HG03558 (cell line): ENCODE data around the gene KLHL14.

Experiments
- ATAC-seq: cut with Tn5 transposase; IDR thresholded peaks from one replicate; pipeline ENCODE4 v1.9.1; 2021; ENCODE audit warnings: moderate number of reproducible peaks; ENCODE audit not compliant: unreplicated experiment; ENCODE audit errors: extremely low read depth

The KLHL14 gene

GRCh38 chr18:32724071-32724749 lies 48.6 kb downstream of the KLHL14 start:
- ATAC-seq: no peak

GRCh38 chr18:32722279-32722678 lies 50.5 kb downstream of the KLHL14 start:
- ATAC-seq: no peak

- ATAC-seq: no peak
Measured at GRCh38 chr18:32717126-32717525, 55.7 kb downstream of the KLHL14 start.

DNA sequence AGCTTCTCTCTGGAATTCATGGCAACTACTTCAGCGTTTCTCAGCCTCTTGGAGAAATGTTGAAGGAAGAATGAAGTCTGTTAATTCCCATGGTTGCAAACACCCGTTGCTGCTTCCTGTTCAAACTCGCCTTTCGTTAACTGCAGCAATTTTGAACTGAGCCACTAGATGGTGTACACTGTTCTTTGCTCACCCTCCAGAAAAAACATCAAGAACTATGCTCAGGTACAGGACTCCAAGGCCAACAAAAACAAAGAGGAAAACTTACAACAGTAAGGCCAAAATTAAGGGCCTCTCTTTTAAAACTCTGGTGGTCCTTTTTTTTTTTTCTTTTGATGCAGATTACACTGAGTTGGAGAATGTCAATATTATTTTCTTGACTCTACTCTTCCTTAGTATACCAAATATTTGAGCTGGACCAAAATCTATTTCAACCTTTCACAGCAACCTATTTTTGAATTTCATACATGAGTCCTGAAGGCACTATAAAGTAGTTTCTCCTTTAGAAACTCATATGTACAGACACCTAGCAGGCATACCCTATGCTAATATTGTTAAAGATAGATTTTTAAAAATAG lies 58.2 kb downstream of the KLHL14 start:
- ATAC-seq: peak; percentile 95

DNA sequence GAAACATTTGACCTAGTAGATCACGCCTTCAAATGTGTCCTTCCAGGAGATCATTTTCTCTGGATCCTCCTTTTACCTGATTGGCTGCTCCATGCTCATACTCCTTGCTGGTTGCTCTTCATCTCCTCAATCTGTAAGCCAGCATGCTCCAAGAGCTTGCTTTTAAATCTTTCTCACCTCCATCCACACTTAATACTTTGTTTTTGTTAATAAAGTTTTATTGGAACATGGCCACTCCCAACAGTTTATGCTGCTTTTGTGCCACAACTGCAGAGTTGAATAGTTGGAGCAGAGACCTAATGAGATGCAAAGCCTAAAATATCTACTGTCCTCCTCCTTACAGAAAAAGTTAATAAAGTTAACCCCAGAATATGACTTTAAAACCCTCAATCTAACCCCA lies 60.0 kb downstream of the KLHL14 start:
- no peak for ATAC-seq

DNA sequence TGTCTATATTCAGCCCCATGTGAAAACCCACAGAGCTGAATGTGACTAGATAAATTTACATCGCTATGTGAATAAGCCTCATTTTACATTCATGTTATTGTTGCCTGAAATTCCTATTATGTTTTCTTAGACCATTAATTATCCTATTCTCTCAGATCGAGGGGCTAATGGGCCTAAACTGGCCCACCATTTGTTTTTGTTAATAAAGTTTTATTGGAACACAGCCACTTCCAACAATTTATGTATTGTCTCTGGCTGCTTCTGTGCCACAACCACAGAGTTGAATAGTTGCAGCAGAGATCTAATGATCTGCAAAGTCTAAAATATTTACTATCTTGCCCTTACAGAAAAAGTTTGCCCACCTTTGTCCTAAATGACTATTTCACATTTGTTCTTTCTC lies 61.0 kb downstream of the KLHL14 start:
- ATAC-seq: no peak

- no peak for ATAC-seq
Measured at GRCh38 chr18:32707586-32707985, 65.2 kb downstream of the KLHL14 start.

DNA sequence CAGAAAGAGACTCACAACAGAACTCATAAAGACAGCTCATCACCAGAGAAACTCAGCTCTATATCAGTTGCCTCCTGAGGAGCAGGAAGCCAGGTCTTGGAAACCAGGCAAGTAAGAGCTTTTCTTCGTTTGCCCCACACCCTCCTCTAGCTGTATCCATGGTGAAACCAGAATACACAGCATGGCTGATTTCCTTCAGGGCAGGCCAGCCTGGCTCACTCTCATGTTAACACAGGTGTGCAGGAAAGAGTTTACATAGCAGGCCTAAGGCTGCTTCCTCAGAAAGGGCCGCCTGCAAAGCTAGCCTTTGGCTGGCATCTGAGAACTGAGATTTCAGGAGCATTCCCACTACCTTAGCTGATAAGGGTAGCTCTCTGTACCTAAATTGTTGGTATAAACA lies 65.7 kb downstream of the KLHL14 start:
- ATAC-seq: no peak

DNA sequence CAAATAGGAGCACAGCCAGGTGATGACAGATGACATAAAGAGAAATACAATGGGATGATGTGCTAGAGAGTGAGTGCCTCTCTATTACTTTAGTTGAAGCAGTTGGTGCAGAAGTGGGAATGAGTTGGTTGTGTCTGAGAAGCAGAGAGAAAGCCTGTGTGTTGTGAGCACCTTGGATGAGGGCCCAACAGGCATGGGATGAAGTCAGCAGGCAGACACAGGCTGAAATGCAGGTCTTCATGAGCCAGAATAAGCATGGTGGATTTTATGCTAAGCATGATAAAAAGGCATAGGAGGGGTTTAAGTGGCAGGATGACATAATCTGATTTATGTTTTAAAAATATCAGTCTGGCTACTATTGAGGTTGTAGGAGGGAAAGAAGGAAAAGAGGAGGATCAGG lies 71.5 kb downstream of the KLHL14 start:
- ATAC-seq: no peak

DNA sequence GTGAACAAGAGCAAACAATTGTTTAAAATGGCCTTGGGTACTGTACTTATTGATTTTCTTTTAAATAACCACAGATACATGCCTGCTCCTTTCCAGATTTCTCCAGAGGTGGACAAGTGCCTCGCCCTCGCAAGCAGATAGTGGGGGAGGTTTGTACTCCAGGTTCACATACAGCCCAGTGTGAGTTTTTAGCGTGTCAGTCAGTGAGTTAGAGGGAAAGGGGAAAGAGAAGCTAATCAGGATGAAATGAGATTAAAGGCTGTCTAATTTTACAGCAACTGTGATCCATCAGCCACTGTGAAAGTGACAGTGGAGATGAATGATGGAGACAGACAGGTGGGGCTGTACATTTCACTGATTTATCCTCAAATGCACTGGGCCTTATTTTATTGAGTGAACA lies 74.7 kb downstream of the KLHL14 start:
- no peak for ATAC-seq

DNA sequence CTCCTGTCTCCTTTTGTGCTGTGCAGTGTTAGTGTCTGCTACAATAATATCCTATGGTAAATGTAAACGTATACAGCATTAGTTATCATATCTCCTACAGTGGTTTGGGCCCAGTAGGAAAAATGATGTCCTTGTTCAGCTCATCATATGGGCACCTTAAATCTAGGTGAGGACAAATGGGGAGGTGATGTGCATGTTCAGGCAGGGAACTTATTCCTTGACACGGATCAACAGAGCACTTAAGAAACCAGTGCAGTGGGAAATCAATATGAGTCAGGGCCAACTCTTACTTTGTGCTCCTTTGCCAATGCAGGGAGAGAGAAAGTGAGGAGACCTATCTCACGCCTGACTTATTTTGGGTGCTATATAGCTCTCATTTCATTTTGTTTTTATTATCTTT lies 76.4 kb downstream of the KLHL14 start:
- ATAC-seq: no peak

DNA sequence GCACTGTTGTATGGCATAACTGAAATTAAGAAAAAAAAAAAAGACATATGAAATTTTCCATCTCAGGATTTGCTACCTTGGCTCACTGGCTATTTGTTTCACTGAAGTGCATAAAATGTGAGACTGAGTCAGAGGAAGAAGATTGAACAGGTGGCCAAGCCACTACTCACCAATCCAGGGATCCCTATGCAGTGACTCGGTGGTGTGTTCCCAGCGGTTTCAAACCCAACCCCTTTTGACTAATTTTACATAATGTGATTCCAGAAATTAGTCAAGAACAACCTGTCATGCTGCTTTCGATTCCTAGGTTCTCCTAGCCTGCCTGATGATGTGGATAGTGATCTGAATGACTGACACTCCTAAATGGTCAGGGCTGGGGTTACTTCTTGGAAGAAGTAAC lies 77.3 kb downstream of the KLHL14 start:
- no peak for ATAC-seq

DNA sequence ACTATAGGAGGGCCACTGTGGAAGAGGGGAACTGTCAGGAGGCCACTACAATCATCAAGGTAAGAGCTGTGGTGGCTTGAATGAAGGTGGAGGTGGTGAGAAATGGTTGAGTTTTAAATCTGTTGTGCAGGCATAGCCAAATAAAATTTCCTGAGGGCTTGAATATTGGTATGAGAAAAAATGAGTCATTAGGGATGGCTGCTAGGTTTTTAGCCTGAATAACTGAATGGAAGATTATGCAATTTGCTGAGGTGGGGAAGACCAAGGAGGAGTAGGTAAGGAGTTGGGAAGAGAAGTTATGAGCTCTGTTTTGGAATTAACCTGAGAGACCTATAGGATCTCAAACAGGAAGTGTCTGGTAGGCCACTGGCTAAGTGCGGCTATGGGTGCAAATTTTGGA lies 84.0 kb downstream of the KLHL14 start:
- ATAC-seq: no peak

- no peak for ATAC-seq
Measured at GRCh38 chr18:32684940-32685339, 87.9 kb downstream of the KLHL14 start.

DNA sequence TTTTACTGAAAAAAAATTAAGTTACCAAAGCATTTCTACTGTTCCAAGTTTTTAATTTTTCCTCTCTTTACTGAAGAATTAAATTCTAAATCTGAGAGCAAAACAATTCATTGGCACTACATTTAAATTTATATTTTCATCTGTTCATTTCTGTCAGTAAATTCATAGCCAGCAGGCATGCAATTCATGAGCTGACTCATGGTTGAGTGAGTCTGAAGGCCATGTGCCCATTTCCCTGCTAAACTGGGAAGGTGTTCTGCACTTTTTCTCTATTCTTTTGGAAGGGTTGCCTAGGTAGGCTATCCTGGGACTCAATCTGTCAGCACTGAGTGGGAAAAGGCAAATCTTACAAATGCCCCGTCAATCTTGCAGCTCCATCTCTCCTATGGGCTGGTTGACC lies 88.7 kb downstream of the KLHL14 start:
- ATAC-seq: no peak

GRCh38 chr18:32683044-32683443 lies 89.8 kb downstream of the KLHL14 start:
- ATAC-seq: no peak

GRCh38 chr18:32677578-32677977 lies 95.2 kb downstream of the KLHL14 start:
- no peak for ATAC-seq

DNA sequence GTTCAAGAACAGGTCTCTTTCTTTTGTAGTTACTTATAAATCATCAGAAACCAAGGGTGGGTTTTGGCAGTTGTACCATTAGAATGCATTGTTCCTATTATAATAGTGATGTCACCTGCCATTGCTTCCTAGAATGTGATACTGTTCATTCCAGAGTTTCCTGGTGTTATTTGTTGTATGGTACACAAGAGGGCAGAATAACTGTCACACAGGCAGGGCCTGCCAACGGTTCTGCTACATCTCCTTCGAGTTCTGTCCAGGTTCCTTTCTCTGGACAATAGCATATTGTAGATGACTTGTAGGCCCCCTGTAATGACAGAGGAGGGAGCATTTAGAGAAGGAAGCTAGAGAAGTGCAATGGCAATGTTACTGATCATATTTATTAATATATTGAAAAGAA lies 98.3 kb downstream of the KLHL14 start:
- no peak for ATAC-seq

- no peak for ATAC-seq
Measured at GRCh38 chr18:32672398-32672797, 100.4 kb downstream of the KLHL14 start.

GRCh38 chr18:32670727-32671126 lies 102.1 kb downstream of the KLHL14 start:
- ATAC-seq: no peak

DNA sequence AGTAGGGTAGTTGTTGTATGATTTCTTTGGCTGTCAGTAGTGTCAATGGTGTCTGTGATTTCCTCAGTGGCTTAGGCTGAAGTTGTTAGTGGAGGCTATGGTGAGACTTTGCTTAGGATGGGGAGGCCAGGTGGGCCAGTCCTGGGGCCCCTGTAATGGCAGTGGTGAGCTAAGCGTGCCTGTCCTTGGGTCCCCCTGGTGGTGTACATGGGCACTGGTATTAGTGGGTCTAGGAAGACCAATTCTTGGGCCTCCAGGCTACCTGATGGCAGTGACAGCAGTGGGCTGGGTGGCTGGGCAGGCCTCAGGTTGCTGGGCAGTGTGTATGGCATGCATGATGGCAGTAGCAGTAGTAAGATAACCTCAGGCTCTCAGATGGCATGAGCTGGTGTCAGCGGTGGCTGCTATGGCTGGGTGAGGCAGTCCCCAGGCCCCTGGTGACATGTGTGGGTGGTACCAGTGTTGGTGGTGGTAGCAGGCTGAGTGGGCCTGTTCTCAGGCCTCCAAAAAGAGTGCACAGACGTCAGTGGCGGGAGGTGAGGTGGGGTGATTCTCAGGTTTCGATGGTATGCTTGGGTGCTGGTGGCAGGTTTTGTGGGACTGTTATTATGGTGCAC lies 103.2 kb downstream of the KLHL14 start:
- no peak for ATAC-seq

DNA sequence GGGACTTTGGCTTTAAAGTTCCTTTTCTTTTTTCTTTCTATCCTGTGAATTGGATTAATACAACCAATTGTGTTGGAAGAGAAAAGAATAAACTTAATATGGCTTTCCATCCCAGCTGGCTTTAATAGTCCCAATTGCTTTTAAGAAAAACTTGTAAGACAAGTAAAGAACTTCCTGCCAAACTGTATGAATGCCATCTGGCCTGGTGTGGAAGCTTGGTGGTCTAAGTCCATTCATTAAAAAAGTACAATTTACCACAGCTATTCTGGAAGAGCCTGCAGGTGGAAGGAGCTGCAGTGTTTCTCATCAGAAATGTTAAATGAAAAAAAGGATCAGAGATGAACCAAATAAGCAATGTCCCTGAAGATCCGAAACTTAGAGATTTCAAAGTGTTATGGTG lies 103.9 kb downstream of the KLHL14 start:
- no peak for ATAC-seq
